ENCODE results near the gene ACTR3C.
A peak's percentile ranks its signal among the peaks of the same experiment; 100 is the strongest.

Gene ACTR3C

GRCh38 chr7:150359622-150360362 is 36.4 kb upstream of the ACTR3C start:
- no peak for DNase-seq (ENCODE audit: low read depth)

- DNase-seq (ENCODE audit: low read depth), result no peak
Observed at GRCh38 chr7:150358988-150359621, 35.8 kb upstream of the ACTR3C start.

- DNase-seq (ENCODE audit: low read depth), result no peak
Observed at GRCh38 chr7:150358433-150358832, 35.1 kb upstream of the ACTR3C start.

- DNase-seq (ENCODE audit: low read depth), result no peak
Observed at GRCh38 chr7:150357771-150358427, 34.6 kb upstream of the ACTR3C start.

- DNase-seq (ENCODE audit: low read depth), result peak; percentile 63
Observed at GRCh38 chr7:150357270-150357669, 33.9 kb upstream of the ACTR3C start.

GRCh38 chr7:150356265-150356897 is 33.0 kb upstream of the ACTR3C start:
- DNase-seq (ENCODE audit: low read depth), result no peak

GRCh38 chr7:150355666-150356059 is 32.3 kb upstream of the ACTR3C start:
- DNase-seq (ENCODE audit: low read depth), result no peak

- DNase-seq (ENCODE audit: low read depth), result no peak
Observed at GRCh38 chr7:150351587-150352194, 28.3 kb upstream of the ACTR3C start.

GRCh38 chr7:150346922-150347321 is 23.6 kb upstream of the ACTR3C start:
- no peak for DNase-seq (ENCODE audit: low read depth)

GRCh38 chr7:150345012-150345411 is 21.7 kb upstream of the ACTR3C start:
- no peak for DNase-seq (ENCODE audit: low read depth)

- no peak for DNase-seq (ENCODE audit: low read depth)
Observed at GRCh38 chr7:150344299-150344698, 21.0 kb upstream of the ACTR3C start.

GRCh38 chr7:150343225-150343624 is 19.9 kb upstream of the ACTR3C start:
- no peak for DNase-seq (ENCODE audit: low read depth)

GRCh38 chr7:150342121-150342408 is 18.7 kb upstream of the ACTR3C start:
- no peak for DNase-seq (ENCODE audit: low read depth)

GRCh38 chr7:150341263-150342120 is 18.1 kb upstream of the ACTR3C start, which contains the start of gene RARRES2:
Gene RARRES2 (minus strand): TSS chr7:150341629. CDS start chr7:150340609, 1,020 bp downstream.
- no peak for DNase-seq (ENCODE audit: low read depth)

- DNase-seq (ENCODE audit: low read depth), result no peak
Observed at GRCh38 chr7:150340875-150341262, 17.5 kb upstream of the ACTR3C start.

- no peak for DNase-seq (ENCODE audit: low read depth)
Observed at GRCh38 chr7:150340024-150340749, 16.8 kb upstream of the ACTR3C start.

GRCh38 chr7:150339409-150339809 is 16.1 kb upstream of the ACTR3C start:
- DNase-seq (ENCODE audit: low read depth), result no peak

- DNase-seq (ENCODE audit: low read depth), result no peak
Observed at GRCh38 chr7:150338166-150338829, 15.0 kb upstream of the ACTR3C start.

- no peak for DNase-seq (ENCODE audit: low read depth)
Observed at GRCh38 chr7:150337659-150338081, 14.3 kb upstream of the ACTR3C start.

GRCh38 chr7:150337179-150337578 is 13.8 kb upstream of the ACTR3C start:
- DNase-seq (ENCODE audit: low read depth), result no peak

Measured in stimulated activated CD4-positive, alpha-beta T cell treated with anti-CD3 and anti-CD28 coated beads, Interleukin-2, amount 100 ng/mL, for 4 hours (primary cell).